Stomach (tissue), 4 donors: ENCODE measurements around the gene KRT4.

Experiments used
- EP300 ChIP-seq: sonication (generic); formaldehyde crosslinking; IDR thresholded peaks from one replicate; pipeline ENCODE4 v1.6.1; 2017; ENCODE audit warnings: antibody characterized with exemption
- POLR2A ChIP-seq, 4 donors: fragments of 450-650 bp; IDR thresholded peaks; one replicate each; pipeline ENCODE4 v1.6.1; 2016; ENCODE audit warnings: antibody characterized with exemption in 4 of 4, control low read depth in 2 of 4, mild to moderate bottlenecking in 1 of 4, moderate library complexity in 1 of 4
- POLR2AphosphoS5 ChIP-seq, 3 donors: sonication (generic); formaldehyde crosslinking; IDR thresholded peaks; one replicate each; pipeline ENCODE4 v1.6.1; 2016; ENCODE audit warnings: antibody characterized with exemption in 3 of 3
- TF ChIP-seq, protein P1 (sequence below), 7 experiments: fragments of 450-650 bp in 4 of 7; fragments of 200-600 bp in 3 of 7; sonication (generic) in 3 of 7; IDR thresholded peaks; one replicate each; pipeline ENCODE4 v1.5.1; 2016 to 2019; ENCODE audit warnings: antibody characterized with exemption in 7 of 7, control low read depth in 2 of 7, mild to moderate bottlenecking in 1 of 7

DNA sequence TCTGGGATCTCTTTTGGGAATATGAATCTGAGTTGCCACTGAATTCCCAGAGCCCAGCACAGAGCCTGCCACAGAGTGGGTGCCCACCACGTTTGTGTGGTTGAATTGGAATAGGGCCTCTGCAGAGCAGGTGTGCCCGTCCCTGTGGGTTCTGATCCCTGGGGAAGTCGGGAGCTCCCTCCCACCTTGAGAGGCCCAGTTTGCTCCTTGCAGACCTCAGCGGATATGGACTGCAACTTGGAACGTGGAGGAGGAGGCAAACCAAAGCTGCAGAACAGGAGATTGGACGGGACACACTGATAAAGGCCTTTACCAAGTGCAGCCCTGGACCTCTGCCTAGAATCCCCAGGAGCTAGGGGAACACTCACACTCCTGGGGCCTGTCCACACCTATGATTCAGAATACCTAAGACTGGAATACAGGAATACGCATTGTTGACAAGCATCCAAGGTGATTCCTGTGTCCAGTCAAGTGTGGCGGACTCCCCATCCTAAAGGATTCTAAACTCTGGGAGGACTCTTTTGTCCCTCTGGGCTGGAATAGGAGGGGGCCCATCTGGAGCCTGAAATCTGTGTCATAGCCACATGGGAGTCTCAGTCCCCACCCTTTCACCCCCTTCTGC is 39.2 kb downstream of the KRT4 start:
- TF ChIP-seq, protein P1, sequence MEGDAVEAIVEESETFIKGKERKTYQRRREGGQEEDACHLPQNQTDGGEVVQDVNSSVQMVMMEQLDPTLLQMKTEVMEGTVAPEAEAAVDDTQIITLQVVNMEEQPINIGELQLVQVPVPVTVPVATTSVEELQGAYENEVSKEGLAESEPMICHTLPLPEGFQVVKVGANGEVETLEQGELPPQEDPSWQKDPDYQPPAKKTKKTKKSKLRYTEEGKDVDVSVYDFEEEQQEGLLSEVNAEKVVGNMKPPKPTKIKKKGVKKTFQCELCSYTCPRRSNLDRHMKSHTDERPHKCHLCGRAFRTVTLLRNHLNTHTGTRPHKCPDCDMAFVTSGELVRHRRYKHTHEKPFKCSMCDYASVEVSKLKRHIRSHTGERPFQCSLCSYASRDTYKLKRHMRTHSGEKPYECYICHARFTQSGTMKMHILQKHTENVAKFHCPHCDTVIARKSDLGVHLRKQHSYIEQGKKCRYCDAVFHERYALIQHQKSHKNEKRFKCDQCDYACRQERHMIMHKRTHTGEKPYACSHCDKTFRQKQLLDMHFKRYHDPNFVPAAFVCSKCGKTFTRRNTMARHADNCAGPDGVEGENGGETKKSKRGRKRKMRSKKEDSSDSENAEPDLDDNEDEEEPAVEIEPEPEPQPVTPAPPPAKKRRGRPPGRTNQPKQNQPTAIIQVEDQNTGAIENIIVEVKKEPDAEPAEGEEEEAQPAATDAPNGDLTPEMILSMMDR (IDR thresholded peaks at IDR 0.05): no peak
- TF ChIP-seq POLR2AphosphoS5 (IDR thresholded peaks at IDR 0.05) (no peak), POLR2A (IDR thresholded peaks at IDR 0.05) (no peak), EP300 (no peak)
